ENCODE results near the gene ABL1. TPM values are rescaled to one million over a fixed set of nuclear protein-coding genes. Genes with fewer than 3 reads are reported as not detected.

ABL1 gene
- total RNA-seq, 2 experiments from 2014 or later = 30.8 to 31.4 TPM

DNA sequence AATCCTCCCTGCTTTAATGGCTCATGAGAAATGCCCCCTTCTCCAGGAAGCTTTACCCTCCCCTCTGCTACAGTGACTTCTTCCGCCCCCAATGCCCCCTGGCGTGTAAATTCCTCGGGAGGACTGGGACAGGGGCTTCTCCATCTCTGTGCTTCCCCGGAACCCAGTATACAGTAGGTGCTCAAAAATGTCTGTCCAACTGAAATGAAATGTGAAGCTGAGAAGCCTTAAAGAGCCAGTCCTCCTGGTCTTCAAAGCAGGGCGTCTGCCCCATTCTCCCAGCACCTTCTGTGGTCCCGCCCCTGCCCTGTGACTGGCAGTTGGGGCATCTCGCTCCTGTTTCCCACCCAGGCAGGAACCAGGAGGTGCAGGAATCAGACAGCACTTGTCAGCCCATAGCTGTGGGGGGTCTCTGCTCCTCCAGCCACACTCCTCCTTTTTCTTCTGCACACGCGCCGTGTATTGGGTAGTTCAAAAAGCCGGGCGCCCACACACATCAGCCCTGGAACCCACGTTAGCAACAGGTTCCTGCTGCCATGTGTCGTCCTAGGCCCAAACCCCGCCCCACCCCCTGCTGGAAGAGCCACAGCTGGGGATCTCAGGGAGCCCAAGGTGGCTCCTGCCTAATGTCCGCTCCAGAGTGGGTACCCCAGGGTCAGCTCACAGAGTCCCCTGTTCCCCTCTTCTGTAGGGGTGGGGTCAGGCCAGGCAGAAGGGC is 88.0 kb downstream of the ABL1 start:
- CTCF ChIA-PET = no interaction called here
- no peak for DNase-seq
- H3K4me3 Mint-ChIP-seq = no peak overlapping the region
- H3K27ac Mint-ChIP-seq = no peak overlapping the region
- POLR2A ChIA-PET = no interaction called here
- H3K27me3 Mint-ChIP-seq = peaks cover 4% of the 10 kb centered on the region
- H3K36me3 Mint-ChIP-seq (ENCODE audit: low read depth) = no peaks in the 10 kb centered on the region
- H3K4me1 Mint-ChIP-seq = no peaks in the 10 kb centered on the region
- H3K9me3 Mint-ChIP-seq = no peaks in the 10 kb centered on the region

DNA sequence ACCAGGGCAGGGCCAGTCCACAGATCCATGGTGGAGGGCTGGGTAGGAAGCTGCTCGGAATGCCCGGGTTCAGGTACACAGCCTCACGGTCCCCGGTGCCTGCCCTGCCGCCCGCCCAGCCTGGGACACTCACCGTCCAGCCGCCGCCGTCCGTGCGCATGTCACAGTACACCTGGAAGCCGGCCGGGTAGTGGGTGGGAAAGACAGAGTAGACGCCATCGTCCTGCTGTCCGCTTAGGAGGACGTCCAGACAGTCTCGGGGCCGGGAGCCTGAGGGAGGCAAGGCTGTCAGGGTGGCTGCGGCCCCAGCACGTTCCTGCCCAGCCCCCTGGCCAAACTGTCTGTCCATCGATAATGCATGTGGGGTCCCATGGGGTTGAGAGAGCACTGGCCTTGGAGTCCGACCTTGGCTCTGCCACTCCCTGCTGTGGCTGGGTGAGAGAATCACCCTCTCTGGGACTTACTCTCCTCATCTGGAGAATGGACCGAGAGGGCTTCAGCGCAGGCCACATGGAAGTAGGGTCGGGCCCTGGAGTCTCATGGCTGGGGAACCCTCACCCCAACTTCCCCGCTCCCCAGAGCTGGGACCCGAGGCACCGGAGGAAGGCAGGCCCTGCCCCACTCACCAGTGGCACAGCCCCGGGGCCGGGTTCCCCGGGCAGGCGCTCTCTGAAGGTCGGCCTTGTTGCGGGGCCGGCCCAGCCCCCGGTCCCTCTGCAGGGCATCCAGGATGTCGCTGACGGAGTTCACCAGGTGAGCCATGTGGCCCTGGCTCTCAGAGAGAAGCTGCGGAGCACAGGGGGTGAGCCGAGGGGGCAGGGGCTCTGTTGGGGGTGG is 88.8 kb downstream of the ABL1 start:
- Mint-ChIP-seq H3K36me3 (ENCODE audit: low read depth) (no peaks in the 10 kb centered on the region), H3K4me3 (no peak overlapping the region), H3K9me3 (no peaks in the 10 kb centered on the region), H3K4me1 (no peaks in the 10 kb centered on the region), H3K27ac (no peak overlapping the region), H3K27me3 (peaks cover 4% of the 10 kb centered on the region)
- ChIA-PET POLR2A (no interaction called here), CTCF (no interaction called here)
- no peak for DNase-seq

GRCh38 chr9:130924448-130924788 is 89.4 kb downstream of the ABL1 start:
- Mint-ChIP-seq H3K27me3 (peaks cover 4% of the 10 kb centered on the region), H3K27ac (no peak overlapping the region), H3K9me3 (no peaks in the 10 kb centered on the region), H3K4me3 (no peak overlapping the region), H3K36me3 (ENCODE audit: low read depth) (no peaks in the 10 kb centered on the region), H3K4me1 (no peaks in the 10 kb centered on the region)
- DNase-seq = no peak
- CTCF ChIA-PET = no interaction called here
- POLR2A ChIA-PET = no interaction called here

DNA sequence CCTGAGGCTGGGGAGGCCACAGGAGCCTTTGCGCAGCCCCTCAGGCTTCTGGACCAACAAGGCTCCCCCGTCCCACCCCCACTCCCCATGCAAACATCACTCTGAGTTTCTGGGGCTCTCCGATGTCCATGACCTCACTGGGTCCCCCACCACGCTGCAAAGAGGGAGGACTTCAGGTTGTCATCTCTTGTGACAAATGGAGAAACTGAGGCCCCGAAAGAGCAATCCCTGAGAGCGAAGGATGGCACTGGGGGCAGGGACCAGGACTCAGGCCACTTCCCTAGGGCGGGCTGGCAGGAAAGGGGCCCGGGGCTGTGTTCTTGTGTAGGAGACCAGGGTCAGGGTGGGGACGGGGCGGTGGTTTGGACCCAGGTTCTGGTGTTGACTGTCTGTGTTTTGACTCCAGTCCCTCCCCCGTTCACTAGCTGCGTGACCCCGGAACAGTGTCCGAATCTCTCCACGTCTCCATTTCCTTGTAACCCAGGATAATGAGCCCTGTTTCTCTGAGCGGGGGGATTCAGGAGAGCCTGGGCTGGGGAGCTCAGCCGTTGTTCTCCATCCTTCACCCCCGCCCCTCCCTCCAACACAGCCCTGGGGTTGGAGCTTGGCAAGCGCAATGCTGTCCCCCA is 90.1 kb downstream of the ABL1 start:
- CTCF ChIA-PET = no interaction called here
- Mint-ChIP-seq H3K4me3 (no peak overlapping the region), H3K27ac (no peak overlapping the region), H3K9me3 (no peaks in the 10 kb centered on the region), H3K4me1 (no peaks in the 10 kb centered on the region), H3K36me3 (ENCODE audit: low read depth) (no peaks in the 10 kb centered on the region), H3K27me3 (peaks cover 4% of the 10 kb centered on the region)
- no peak for DNase-seq
- POLR2A ChIA-PET = no interaction called here

DNA sequence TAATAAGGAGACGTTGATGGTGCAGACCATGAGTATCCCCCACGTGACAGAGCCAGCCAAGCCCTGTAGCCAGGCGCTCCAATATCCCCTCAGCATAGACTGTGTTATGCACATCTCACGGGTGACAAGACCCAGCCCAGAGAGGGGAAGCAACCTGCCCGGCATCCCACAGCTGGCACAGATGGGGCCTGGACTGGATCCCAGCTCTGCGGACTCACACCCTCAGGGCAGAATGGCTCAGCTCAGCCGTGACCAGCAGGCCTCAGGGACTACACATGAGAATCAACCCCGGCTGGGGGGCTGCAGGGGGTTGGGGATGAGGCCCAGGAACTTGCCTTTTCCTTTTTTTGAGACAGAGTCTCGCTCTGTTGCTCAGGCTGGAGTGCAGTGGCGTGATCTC is 92.3 kb downstream of the ABL1 start:
- Mint-ChIP-seq H3K4me1 (no peaks in the 10 kb centered on the region), H3K36me3 (ENCODE audit: low read depth) (no peaks in the 10 kb centered on the region), H3K27me3 (peaks cover 12% of the 10 kb centered on the region), H3K4me3 (no peak overlapping the region), H3K9me3 (no peaks in the 10 kb centered on the region), H3K27ac (no peak overlapping the region)
- CTCF ChIA-PET = interaction anchor here (0.6 kb wide), 1 partner anchor 130 kb away, joined by 3 read pairs; no protein-coding TSS in a partner anchor
- no peak for DNase-seq
- POLR2A ChIA-PET = no interaction called here

GRCh38 chr9:130927995-130928900 is 93.2 kb downstream of the ABL1 start:
- DNase-seq = no peak
- Mint-ChIP-seq H3K4me3 (no peak overlapping the region), H3K4me1 (no peaks in the 10 kb centered on the region), H3K9me3 (no peaks in the 10 kb centered on the region), H3K27ac (no peak overlapping the region), H3K27me3 (peaks cover 16% of the 10 kb centered on the region), H3K36me3 (ENCODE audit: low read depth) (no peaks in the 10 kb centered on the region)
- POLR2A ChIA-PET = no interaction called here
- CTCF ChIA-PET = no interaction called here

DNA sequence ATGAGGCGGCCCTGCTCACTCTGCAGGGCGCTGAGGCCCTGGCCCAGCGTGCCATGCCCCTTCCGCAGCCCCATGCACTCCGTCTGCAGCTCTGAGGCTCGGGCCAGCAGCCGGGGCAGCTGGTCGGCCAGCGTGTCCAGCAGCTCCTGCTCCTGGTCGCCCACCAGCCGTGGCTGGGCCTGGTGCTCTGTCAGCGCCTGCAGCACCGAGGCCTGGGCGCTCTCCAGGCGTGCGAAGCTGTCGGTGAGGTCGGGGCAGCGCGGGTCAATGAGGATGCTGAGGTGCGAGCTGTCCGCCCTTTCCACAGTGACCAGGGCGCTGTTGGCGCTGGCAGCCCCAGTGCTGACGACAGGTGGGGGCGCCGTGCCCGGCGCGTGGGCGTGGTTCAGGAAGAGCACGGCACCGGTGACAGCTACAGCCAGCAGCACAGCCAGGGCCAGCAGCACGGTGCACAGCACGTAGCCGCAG is 94.6 kb downstream of the ABL1 start:
- ChIA-PET CTCF (no interaction called here), POLR2A (no interaction called here)
- no peaks in the 10 kb centered on the region for H3K36me3 Mint-ChIP-seq (ENCODE audit: low read depth)
- H3K4me1 Mint-ChIP-seq = no peaks in the 10 kb centered on the region
- H3K27me3 Mint-ChIP-seq = peaks cover 18% of the 10 kb centered on the region
- no peak overlapping the region for H3K27ac Mint-ChIP-seq
- no peak for DNase-seq
- H3K9me3 Mint-ChIP-seq = no peaks in the 10 kb centered on the region
- H3K4me3 Mint-ChIP-seq = no peak overlapping the region

GRCh38 chr9:130930132-130930803 is 95.2 kb downstream of the ABL1 start:
- H3K9me3 Mint-ChIP-seq = no peaks in the 10 kb centered on the region
- H3K4me3 Mint-ChIP-seq = no peak overlapping the region
- H3K36me3 Mint-ChIP-seq (ENCODE audit: low read depth) = no peaks in the 10 kb centered on the region
- POLR2A ChIA-PET = no interaction called here
- peaks cover 25% of the 10 kb centered on the region for H3K27me3 Mint-ChIP-seq
- no peak for DNase-seq
- CTCF ChIA-PET = no interaction called here
- H3K27ac Mint-ChIP-seq = no peak overlapping the region
- no peaks in the 10 kb centered on the region for H3K4me1 Mint-ChIP-seq

DNA sequence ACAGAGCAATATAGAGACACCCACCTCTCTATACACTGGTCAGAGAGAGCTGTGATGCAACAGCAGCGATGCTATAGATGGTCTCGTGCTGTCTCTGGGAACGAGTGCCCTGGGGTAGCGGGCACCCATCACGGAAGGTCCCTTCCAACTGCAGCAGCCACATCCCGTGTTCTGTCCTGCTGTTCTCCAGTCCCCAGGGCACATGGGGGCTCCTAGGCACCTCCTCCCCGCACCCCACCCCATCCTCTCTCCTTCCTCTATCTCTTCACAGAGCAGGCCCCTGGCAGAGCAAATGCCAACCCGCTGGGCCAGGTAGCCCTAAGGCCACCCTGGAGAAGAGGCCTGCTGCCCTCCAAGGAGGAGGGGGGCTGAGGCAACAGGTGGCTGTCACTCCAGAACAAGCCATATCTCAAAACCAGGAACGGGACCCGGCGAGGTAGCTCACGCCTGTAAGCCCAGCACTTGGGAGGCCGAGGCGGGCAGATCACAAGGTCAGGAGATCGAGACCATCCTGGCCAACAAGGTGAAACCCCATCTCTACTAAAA is 95.8 kb downstream of the ABL1 start:
- no peaks in the 10 kb centered on the region for H3K36me3 Mint-ChIP-seq (ENCODE audit: low read depth)
- H3K4me3 Mint-ChIP-seq = no peak overlapping the region
- no peak overlapping the region for H3K27ac Mint-ChIP-seq
- POLR2A ChIA-PET = no interaction called here
- CTCF ChIA-PET = no interaction called here
- H3K9me3 Mint-ChIP-seq = no peaks in the 10 kb centered on the region
- H3K27me3 Mint-ChIP-seq = peaks cover 27% of the 10 kb centered on the region
- no peaks in the 10 kb centered on the region for H3K4me1 Mint-ChIP-seq
- no peak for DNase-seq

DNA sequence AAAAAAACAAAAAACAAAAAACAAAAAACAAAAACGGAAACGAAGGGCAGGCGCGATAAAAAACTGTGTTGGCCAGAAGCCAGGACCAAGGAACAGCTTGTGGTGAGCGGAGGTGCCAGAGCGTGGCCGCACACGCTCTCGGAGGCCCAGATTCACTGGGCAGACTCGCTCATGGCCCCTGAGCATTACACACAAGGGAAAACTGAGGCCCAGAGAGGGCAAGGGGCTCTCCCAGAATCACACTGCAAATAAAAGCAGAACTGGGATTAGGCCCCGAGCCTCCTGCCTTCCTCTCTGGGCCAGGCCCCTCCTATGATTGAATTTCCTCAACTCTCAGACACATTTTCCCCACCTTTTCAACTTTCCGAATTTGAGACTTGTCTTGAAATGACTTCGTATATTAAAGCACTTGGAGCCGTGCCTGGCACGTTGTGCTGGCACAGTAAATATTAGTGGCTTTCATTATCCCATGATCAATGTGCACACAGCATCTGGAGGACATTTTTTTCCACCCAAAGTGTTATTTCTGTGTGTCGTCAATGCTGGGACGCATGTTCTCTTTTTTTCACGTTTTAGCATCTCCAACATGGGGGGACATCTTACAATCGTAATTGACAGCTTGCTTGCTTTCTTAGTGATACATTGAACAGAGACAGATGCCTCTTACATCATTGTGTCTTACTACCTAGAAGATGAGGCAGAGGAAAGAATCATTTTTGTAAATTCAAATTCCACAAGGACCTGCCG is 96.6 kb downstream of the ABL1 start:
- H3K36me3 Mint-ChIP-seq (ENCODE audit: low read depth) = peaks cover under 1% of the 10 kb centered on the region
- no peak for DNase-seq
- no peaks in the 10 kb centered on the region for H3K4me1 Mint-ChIP-seq
- H3K27me3 Mint-ChIP-seq = peaks cover 32% of the 10 kb centered on the region
- no peak overlapping the region for H3K4me3 Mint-ChIP-seq
- ChIA-PET CTCF (no interaction called here), POLR2A (no interaction called here)
- no peaks in the 10 kb centered on the region for H3K9me3 Mint-ChIP-seq
- no peak overlapping the region for H3K27ac Mint-ChIP-seq

DNA sequence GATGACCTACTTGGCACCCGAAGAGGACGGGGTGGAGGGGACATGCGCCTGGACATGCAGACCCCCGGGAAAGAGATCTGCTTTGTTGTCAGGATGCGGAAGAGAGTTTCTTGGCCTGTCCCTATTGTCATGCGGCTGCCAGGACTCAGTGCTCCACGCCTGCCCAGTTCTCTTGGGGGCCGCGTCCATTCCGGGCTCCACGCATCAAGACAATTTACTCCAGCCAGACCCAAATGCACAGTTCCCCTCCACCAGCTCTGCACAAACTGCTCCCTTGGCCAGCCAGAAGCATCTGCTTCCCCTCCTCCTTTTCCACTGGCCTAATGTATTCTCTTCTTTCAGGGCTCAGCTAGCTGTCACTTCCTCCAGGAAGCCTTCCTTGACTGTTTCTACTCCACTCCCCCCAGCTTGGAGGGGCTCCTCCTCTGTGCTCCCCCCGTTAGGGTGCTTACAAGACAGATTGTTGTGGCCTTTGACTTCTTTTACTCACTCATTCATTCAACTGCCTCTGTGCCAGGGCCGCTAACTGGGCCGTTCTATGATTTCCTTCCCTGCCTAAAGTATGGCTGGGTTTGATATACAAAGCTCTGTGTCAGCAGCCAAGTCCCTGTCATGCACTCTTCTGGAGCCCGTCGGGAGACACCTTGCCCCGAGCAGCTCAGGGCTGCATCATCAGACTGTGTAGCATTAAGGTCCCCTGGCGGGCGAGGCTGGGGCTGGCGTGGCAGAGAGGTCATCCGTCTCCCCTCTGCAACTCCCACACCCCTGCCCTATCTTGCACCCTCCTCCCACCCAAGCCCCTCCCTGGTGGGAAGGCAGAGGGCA is 97.4 kb downstream of the ABL1 start:
- DNase-seq = no peak
- Mint-ChIP-seq H3K27me3 (peaks cover 40% of the 10 kb centered on the region), H3K4me3 (no peak overlapping the region), H3K27ac (no peak overlapping the region), H3K9me3 (no peaks in the 10 kb centered on the region), H3K36me3 (ENCODE audit: low read depth) (peaks cover 3% of the 10 kb centered on the region), H3K4me1 (peaks cover 3% of the 10 kb centered on the region)
- CTCF ChIA-PET = interaction anchor here (0.7 kb wide), 1 partner anchor 67 kb away, joined by 3 read pairs; no protein-coding TSS in a partner anchor
- POLR2A ChIA-PET = no interaction called here

Measured in activated CD4-positive, alpha-beta memory T cell treated with anti-CD3 and anti-CD28 coated beads, Interleukin-2, amount 10 ng/mL, durations not matched to agents 7 days and 5 days (primary cell).